Body of pancreas (tissue), 4 donors: Measurements from ENCODE around the gene COL13A1. TPM values are rescaled to one million over a fixed set of nuclear protein-coding genes. Genes with fewer than 3 reads are reported as not detected.

Experiments
- ATAC-seq: fragments of 150-250 bp; one replicate; pipeline ENCODE4 v1.9.1; 2016
- DNase-seq, 4 donors: peaks; one replicate each; pipeline ENCODE4 v3.0.0-alpha.2; 2019
- H3K27ac ChIP-seq, 4 donors: fragments of 200-600 bp; sonication (generic); 1 replicate in 3 of 4; 2 replicates in 1 of 4; pipeline versions ENCODE4 v1.5.1 to v1.6.1; 2016 to 2019; ENCODE audit warnings: mild to moderate bottlenecking in 1 of 4, mixed read lengths in 1 of 4, moderate library complexity in 1 of 4
- H3K27me3 ChIP-seq, 2 donors: fragments of 200-600 bp; sonication (generic); one replicate each; pipeline ENCODE4 v1.6.0; 2016; ENCODE audit warnings: mild to moderate bottlenecking in 1 of 2
- H3K36me3 ChIP-seq, 2 donors: fragments of 200-600 bp; sonication (generic); replicated peaks in 1 of 2; 2 replicates each; pipeline ENCODE4 v1.5.1; 2016; ENCODE audit warnings: low read depth in 2 of 2; ENCODE audit not compliant: insufficient read depth in 1 of 2
- H3K4me1 ChIP-seq: fragments of 200-600 bp; sonication (generic); one replicate; pipeline ENCODE4 v1.6.0; 2016
- H3K4me3 ChIP-seq, 2 donors: fragments of 200-600 bp; sonication (generic); 1 replicate in 1 of 2; 2 replicates in 1 of 2; pipeline ENCODE4 v1.5.1; 2016 to 2019
- H3K9me3 ChIP-seq, 3 donors: fragments of 200-600 bp; sonication (generic); 1 replicate in 2 of 3; 2 replicates in 1 of 3; pipeline ENCODE4 v1.5.1; 2016
- CTCF ChIP-seq, 7 experiments: fragments of 450-650 bp in 4 of 7; fragments of 200-600 bp in 3 of 7; sonication (generic) in 3 of 7; IDR thresholded peaks; one replicate each; pipeline ENCODE4 v1.5.1; 2016 to 2019; ENCODE audit warnings: antibody characterized with exemption in 7 of 7
- POLR2A ChIP-seq, 3 donors: fragments of 450-650 bp; IDR thresholded peaks; one replicate each; pipeline ENCODE4 v1.6.1; 2016; ENCODE audit warnings: antibody characterized with exemption in 3 of 3, mild to moderate bottlenecking in 2 of 3
- WGBS, 2 donors: methylation state at CpG; one replicate each; pipeline ENCODE4 v1.1.5; 2017; 5-methylcytosine and 5-hydroxymethylcytosine counted together
- intact Hi-C: fragments of 100-400 bp; cut with DNase I; formaldehyde crosslinking; loops from one replicate; pipeline ENCODE4 v1.15.1; 2023
- total RNA-seq, 2 donors: library from RNA; depleted of rRNA; stranded (reverse); fragments of >200 nt; gene quantifications; one replicate each; pipeline ENCODE4 v1.1.0, GENCODE V29; 2016

COL13A1 gene
- total RNA-seq, 2 donors from 2014 or later = 2.3 TPM; not detected in 1

- Histone ChIP-seq H3K9me3 (no peaks in the 10 kb centered on the region), H3K27me3 (no peaks in the 10 kb centered on the region), H3K36me3 (no peaks in the 10 kb centered on the region), H3K27ac (no peak overlapping the region), H3K4me3 (no peak overlapping the region), H3K4me1 (no peaks in the 10 kb centered on the region)
- 68 to 71% methylated on average over 11 to 17 of the region's 17 CpGs for WGBS, 2 donors
- TF ChIP-seq CTCF (IDR thresholded peaks at IDR 0.05) (no peak), POLR2A (IDR thresholded peaks at IDR 0.05) (no peak)
- DNase-seq (peak in 3 of 4 donors; percentile 21 to 27 (median 26)), ATAC-seq (peak; percentile 24)
- intact Hi-C loops = no loop called here
Observed at GRCh38 chr10:69839696-69840345, 38.1 kb downstream of the COL13A1 start.

DNA sequence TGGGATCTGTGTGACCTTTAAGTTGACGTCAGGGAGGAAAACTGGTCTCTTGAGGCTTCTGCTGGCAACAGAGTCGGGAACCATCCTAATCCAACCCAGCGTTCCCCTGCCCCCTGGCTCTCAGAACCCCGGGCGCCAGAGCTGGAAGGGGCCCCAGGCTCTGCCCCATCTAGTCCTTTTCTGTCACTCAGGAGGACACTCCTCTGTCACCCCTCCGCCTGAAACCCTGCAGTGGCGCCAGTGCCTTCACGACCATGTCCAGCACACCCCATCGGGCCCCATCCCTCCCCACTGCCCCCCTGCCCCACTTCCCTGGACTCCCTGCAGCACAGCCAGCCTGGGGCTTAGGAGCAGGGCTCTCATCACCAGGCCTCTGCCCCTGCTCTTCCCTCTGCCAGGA lies 39.1 kb downstream of the COL13A1 start:
- ATAC-seq (no peak), DNase-seq (no peak)
- H3K27ac ChIP-seq = no peak overlapping the region
- H3K4me3 ChIP-seq = no peak overlapping the region
- no peaks in the 10 kb centered on the region for H3K4me1 ChIP-seq
- 84 to 89% methylated on average over 7 to 9 of the region's 9 CpGs for WGBS, 2 donors
- H3K36me3 ChIP-seq = no peaks in the 10 kb centered on the region
- H3K9me3 ChIP-seq = no peaks in the 10 kb centered on the region
- intact Hi-C loops = no loop called here
- H3K27me3 ChIP-seq = no peaks in the 10 kb centered on the region
- TF ChIP-seq POLR2A (IDR thresholded peaks at IDR 0.05) (no peak), CTCF (IDR thresholded peaks at IDR 0.05) (no peak)

DNA sequence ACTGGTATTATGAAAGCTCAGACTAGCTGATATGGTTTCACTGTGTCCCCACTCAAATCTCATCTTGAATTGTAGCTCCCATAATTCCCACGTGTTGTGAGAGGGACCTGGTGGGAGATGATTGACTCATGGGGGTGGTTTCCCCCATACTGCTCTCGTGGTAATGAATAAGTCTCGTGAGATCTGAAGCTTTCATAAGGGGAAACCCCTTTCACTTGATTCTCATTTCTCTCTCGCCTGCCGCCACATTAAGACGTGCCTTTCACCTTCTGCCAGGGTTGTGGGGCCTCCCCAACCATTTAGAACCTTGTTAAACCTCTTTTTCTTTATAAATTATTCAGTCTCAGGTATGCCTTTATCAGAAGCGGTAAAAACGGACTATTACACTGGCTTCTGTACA lies 40.3 kb downstream of the COL13A1 start:
- no peak for ATAC-seq
- Histone ChIP-seq H3K36me3 (no peaks in the 10 kb centered on the region), H3K4me1 (no peaks in the 10 kb centered on the region), H3K27me3 (no peaks in the 10 kb centered on the region), H3K9me3 (no peaks in the 10 kb centered on the region), H3K4me3 (no peak overlapping the region), H3K27ac (no peak overlapping the region)
- no peak for DNase-seq
- 68 to 71% methylated on average over 8 of the region's 8 CpGs for WGBS, 2 donors
- intact Hi-C loops = no loop called here
- no peak for TF ChIP-seq CTCF (IDR thresholded peaks at IDR 0.05)
- TF ChIP-seq POLR2A (IDR thresholded peaks at IDR 0.05) = no peak

DNA sequence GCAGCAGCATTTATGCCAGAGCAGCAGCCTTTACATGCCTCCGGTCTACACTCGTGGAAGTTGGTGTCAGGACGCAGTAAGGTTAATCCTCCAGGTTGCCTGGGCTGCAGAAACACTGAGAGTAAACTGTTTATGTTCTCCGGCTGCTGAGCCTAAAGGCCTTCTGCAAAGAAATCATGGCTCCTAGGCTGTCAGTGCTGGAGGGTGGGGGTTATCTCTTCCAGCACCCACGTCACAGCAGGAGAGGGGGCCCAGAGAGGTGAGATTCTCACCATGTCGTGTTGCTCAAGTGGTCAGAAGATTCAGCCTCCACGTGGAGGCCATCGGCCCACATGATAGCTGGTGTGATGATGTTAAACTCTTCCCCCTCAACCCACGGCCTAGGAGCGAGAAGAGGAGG lies 41.2 kb downstream of the COL13A1 start:
- 63 to 83% methylated on average over 8 to 10 of the region's 10 CpGs for WGBS, 2 donors
- Histone ChIP-seq H3K4me3 (no peak overlapping the region), H3K4me1 (no peaks in the 10 kb centered on the region), H3K27ac (no peak overlapping the region), H3K36me3 (no peaks in the 10 kb centered on the region), H3K9me3 (no peaks in the 10 kb centered on the region), H3K27me3 (no peaks in the 10 kb centered on the region)
- DNase-seq (no peak), ATAC-seq (no peak)
- no peak for TF ChIP-seq CTCF (IDR thresholded peaks at IDR 0.05)
- no peak for TF ChIP-seq POLR2A (IDR thresholded peaks at IDR 0.05)
- intact Hi-C loops = no loop called here

- H3K4me3 ChIP-seq = no peak overlapping the region
- DNase-seq = no peak
- H3K4me1 ChIP-seq = no peaks in the 10 kb centered on the region
- WGBS, 2 donors = 74 to 78% methylated on average over 6 of the region's 6 CpGs
- no peaks in the 10 kb centered on the region for H3K27me3 ChIP-seq
- H3K27ac ChIP-seq = no peak overlapping the region
- intact Hi-C loops = no loop called here
- no peaks in the 10 kb centered on the region for H3K36me3 ChIP-seq
- ATAC-seq = no peak
- TF ChIP-seq POLR2A (IDR thresholded peaks at IDR 0.05) (no peak), CTCF (IDR thresholded peaks at IDR 0.05) (no peak)
- H3K9me3 ChIP-seq = no peaks in the 10 kb centered on the region
Observed at GRCh38 chr10:69843923-69844322, 42.2 kb downstream of the COL13A1 start.
